Esophagus muscularis mucosa (tissue), 4 donors: ENCODE measurements around the gene CCDC141.

Experiments
- CTCF ChIP-seq, 3 experiments: fragments of 200-600 bp in 2 of 3; fragments of 450-650 bp in 1 of 3; sonication (generic) in 2 of 3; IDR thresholded peaks; one replicate each; pipeline ENCODE4 v1.5.1; 2017 to 2019; ENCODE audit warnings: antibody characterized with exemption in 3 of 3, mild to moderate bottlenecking in 2 of 3, moderate library complexity in 1 of 3
- EP300 ChIP-seq: sonication (generic); formaldehyde crosslinking; IDR thresholded peaks from one replicate; pipeline ENCODE4 v1.6.1; 2017; ENCODE audit warnings: antibody characterized with exemption
- POLR2A ChIP-seq: fragments of 450-650 bp; IDR thresholded peaks from one replicate; pipeline ENCODE4 v1.6.1; 2017; ENCODE audit warnings: antibody characterized with exemption, moderate library complexity, mild to moderate bottlenecking, low read depth
- POLR2AphosphoS5 ChIP-seq, 2 donors: sonication (generic); formaldehyde crosslinking; IDR thresholded peaks; one replicate each; pipeline ENCODE4 v1.6.1; 2017; ENCODE audit warnings: antibody characterized with exemption in 2 of 2

GRCh38 chr2:179049546-179050311 lies at the start of gene CCDC141:
- no peak for TF ChIP-seq POLR2A
- TF ChIP-seq CTCF (IDR thresholded peaks at IDR 0.05) = no peak
- no peak for TF ChIP-seq EP300
- TF ChIP-seq POLR2AphosphoS5 (IDR thresholded peaks at IDR 0.05) = no peak
